Activated naive CD4-positive, alpha-beta T cell (primary cell): ENCODE measurements around the gene ZNF821.
"Not testable (repeated sequence)": the region's sequence is repeated elsewhere in the genome, so short reads cannot be mapped to it uniquely, and the experiment has no call there.

Source experiments
- DNase-seq, 4 experiments: peaks; one replicate each; lab custom pipeline; 2025; lab: John Stamatoyannopoulos, UW

The ZNF821 gene

DNA sequence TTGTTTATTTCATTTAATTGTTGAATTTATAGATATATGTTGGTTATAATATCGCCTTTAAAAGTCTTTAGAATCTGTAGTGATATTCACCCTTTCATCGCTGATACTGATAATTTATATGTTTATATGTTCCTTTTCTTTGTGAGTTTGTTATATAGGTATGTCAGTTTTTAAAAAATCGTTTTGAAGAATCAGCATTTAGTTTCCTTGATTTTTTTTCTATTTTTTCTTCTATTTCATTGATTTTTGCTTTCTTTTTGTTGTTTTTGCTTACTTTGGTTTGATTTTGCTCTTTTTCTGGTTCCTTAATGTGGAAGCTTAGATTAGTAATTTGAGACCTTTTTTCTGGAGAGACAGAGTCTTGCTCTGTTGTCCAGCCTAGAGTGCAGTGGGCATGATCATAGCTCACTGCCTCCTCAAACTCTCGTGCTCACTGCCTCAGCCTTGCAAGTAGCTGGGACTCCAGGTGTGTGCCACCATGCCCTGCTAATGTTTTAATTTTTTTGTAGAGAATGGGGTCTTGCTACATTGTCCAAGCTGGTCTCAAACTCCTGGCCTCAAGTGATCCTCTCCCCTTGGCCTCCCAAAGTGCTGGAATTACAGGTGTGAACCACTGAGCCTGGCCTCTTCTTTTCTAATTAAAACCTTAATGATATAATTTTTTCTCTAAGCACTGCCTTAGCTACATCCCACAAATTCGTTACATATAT lies 18.8 kb upstream of the ZNF821 start:
- no peak for DNase-seq

GRCh38 chr16:71899171-71899570 lies 15.2 kb upstream of the ZNF821 start:
- DNase-seq, result no peak

DNA sequence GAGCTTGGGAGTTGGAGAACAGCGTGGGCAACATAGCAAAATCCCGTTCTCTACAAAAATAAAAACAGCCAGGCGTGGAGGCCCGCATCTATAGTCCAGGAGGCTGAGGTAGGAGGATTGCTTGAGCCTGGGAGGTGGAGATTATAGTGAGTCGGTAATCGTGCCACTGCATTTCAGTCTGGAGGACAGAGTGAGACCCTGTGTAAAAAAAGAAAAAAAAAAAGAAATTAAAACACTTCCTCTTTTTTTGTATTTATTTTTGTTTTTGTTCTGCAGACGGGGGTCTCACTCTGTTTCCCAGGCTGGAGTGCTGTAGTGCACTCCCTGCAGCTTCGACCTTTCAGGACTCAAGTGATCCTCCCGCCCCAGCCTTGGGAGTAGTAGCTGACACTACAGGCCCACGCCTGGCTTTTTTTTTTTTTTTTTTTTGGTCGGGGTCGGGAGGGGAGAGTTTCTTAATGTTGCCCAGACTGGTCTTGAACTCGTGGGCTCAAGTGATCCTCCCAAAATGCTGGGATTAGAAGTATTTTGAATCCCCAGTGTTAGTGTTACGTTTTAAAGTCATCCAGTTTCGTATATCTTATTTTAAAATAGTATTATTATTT lies 12.9 kb upstream of the ZNF821 start:
- no peak for DNase-seq

DNA sequence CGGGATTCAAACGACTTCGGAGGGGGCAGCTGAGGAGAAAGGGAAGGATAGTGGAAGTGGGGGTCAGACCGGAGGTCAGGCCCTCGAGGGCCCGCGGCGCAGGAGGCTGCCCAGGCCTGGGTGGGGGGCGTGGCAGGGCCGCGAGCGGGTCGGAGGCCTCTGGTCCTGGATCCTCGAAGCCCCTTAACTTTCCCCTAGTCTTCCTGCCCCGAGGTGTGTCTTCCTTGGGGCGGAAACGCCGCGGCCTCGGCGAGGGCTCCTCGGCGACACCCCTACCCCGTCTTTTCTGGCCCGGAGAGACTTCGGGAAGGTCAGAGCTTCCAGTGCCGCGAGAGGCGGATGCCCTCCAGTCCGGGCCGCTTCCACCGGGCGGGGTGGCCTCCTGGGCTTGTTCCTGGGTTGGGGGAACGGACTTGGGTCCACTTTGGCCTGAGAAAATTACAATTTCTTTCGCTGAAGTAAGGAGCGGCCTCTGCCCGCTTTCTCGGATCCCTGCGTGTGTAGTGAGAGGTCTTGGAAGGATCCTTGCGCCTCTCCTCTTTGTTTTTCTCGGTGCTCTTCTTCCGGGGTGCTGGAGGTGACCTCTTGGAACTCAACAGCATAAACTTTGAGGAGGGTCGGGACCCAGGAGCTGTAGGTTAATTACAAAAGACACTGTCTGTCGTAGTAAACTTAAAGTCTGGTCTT lies 11.8 kb upstream of the ZNF821 start:
- DNase-seq, result peak in 2 of 4 experiments; percentile 14 to 40

- DNase-seq, result peak; percentile 92 to 97 (median 95)
Observed at GRCh38 chr16:71894921-71895678, 11.1 kb upstream of the ZNF821 start, which contains the start of gene IST1. Gene IST1, plus strand, starts transcription at chr16:71895531. Its CDS starts 20,110 bp downstream, at chr16:71915641.

GRCh38 chr16:71894229-71894920 lies 10.4 kb upstream of the ZNF821 start:
- peak in 1 of 4 experiments; percentile 7 for DNase-seq

DNA sequence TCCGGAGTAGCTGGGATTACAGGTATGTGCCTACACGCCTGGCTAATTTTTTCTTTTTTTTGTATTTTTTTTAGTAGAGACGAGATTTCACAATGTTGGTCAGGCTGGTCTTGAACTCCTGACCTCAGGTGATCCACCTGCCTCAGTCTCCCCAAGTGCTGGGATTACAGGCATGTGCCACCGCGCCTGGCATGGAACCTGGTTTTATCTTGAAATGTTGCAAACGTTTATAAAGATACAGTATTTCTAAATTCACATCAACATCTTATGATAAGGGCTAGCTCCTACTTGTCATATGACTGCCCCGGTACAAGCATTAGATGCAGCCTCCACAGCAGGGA lies 9.9 kb upstream of the ZNF821 start:
- DNase-seq, result no peak

DNA sequence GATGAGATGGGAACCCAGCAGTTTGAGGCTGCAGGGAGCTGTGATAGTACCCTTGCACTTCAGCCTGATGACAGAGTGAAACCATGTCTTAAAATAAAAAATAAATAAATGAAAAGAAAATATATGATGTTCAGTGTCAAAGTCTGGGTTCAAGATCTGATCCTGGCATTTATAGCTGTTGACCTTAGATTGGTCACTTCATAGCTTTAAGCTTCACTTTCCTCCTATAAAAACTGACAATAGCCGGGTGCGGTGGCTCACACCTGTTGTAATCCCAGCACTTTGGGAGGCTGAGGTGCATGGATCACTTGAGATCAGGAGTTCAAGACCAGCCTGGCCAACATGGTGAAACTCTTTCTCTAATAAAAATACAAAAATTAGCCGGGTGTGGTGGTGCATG lies 5.2 kb upstream of the ZNF821 start:
- DNase-seq, result no peak

- DNase-seq, result no peak
Observed at GRCh38 chr16:71885261-71885650, 1.3 kb upstream of the ZNF821 start.

DNA sequence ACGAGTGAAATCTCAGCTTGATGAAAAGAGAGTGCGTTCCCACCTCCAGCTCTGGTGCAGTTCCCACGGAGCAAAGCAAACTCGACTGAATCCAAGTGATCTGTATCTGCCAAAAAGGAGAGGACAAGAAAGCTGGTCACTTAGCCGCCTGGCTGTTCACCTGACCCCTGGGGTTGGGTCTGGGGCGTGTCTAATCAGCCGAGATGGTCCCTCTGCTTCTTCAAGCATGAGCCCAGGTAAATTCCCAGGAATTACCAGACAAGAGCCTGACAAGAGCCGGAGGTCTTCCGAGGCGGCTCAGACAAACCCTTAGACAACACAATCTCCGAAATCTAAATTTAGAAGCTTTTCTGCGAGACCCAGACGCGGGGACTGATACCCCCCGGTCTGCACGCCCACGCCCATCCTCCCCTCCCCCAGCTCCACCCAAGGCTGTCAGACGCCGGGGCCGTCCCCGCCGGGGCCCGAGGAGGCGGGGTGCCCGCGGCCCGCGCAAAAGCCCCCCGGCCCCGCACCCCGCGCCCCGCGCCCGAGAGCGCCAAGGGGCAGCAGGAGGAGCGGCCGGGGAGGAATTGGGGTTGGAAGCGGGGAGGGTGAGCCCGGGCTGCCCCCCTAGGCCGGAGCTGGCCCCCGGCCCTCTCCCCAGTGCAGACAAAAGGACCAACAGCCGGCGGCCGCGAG lies 674 bp downstream of the ZNF821 start:
- DNase-seq, result peak in 1 of 4 experiments; percentile 43

GRCh38 chr16:71882505-71883167 lies 1.3 kb downstream of the ZNF821 start:
- peak in 3 of 4 experiments; percentile 18 to 40 (median 38) for DNase-seq

DNA sequence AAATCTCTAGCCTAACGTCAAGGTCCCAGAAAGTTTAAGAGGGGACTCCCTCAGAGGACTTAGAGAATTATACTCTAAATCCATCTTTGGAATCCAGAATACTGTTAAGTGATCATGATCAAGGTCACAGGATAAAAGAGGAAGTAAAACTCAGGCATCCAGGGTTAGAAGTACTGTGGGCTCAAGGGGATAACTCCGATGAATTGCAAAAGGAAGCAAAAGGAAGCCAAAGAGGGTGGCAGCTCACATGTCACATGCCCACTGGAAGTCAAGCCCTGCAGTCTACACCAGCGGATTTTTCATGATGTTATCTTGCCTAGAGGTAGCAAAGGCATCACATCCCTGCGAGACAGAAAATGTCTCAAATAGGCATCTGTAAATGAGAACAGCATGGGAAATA lies 3.8 kb downstream of the ZNF821 start:
- no peak for DNase-seq

DNA sequence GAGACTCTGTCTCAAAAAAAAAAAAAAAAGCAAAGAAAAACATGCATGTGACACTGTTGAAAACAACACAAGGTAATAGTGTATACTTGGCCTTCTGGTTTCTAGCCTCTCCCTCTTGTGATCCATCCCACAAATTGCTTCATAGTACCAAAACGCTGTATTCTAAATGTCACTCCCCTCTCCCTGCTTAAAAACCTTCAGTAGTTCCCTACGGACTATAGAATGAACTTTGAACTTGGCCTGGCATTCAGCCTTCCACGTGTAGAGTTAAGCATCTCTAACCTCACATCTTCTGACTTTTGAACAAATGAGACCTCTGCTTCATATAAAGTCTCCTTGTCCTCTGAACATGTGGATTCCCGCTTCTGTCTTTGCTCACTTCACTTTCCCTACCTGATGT lies 5.1 kb downstream of the ZNF821 start:
- DNase-seq, result no peak

DNA sequence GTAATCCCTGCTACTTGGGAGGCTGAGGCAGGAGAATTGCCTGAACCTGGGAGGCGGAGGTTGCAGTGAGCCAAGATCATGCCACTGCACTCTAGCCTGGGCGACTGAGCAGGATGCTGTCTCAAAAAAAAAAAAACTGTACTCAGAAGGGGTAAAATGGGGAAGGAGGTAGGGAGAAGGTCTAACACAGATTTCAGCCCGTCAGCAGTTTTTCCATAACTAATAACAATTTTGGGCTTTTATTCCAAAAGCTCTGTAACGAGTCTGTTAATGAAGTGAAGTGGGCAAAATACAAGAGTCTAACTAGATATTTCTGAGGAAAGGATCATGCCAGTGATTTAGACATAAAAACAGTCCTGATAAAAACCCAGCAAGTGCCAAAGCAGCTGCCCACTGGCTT lies 10.8 kb downstream of the ZNF821 start:
- no peak for DNase-seq

DNA sequence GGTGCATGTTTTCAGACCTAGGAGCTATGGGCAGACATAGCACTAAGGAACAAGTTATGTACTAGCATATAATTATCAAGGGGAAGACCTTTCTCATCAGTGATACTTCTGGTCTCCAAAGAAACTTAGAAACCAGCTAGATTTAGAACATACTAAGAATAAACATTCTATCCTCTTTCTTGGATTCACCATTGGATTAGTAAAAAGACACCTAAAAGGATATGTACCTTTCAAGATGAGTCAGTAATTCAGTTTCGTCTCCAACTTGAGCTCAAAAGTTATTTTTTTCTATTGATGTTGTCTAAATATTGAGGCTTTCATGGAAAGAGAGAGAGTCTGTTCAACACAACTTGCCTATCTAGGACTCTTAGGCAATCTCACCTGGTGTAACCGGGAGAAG lies 13.2 kb downstream of the ZNF821 start:
- no peak for DNase-seq

GRCh38 chr16:71869089-71869488 lies 14.9 kb downstream of the ZNF821 start:
- DNase-seq, result no peak

DNA sequence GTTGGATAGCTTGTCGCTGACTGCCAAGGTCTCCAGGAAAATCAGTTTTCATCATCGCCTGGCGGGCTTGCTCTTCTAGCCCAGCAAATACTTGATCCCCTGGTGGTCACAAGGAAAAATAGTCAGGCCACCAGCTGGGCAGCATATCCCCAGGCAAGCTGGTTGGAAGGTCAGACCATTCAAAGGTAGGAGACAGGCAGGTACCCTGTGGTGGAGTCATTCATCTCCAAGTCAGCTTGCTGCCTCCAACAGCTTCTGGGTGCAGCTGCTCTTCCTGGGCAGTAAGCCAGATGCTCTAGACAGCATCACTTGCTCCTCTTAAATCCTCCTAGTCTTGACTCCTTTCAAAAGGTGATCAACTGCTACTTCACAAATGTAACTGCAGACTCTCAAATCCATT lies 16.0 kb downstream of the ZNF821 start:
- DNase-seq, result no peak

DNA sequence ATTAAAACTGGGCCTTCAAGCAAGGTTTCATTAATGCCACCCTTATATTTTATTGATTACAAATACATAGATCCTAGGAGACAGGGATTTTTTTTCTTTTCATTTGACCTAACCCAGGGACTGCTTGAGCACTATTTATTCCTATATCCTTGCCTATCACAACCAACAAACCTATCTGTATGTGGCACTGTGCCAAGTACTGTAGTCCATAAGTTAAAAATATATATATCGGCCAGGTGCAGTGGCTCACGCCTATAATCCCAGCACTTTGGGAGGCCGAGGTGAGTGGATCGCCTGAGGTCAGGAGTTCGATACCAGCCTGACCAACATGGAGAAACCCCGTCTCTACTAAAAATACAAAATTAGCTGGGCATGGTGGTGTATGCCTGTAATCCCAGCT lies 16.8 kb downstream of the ZNF821 start:
- not testable (repeated sequence) for DNase-seq

DNA sequence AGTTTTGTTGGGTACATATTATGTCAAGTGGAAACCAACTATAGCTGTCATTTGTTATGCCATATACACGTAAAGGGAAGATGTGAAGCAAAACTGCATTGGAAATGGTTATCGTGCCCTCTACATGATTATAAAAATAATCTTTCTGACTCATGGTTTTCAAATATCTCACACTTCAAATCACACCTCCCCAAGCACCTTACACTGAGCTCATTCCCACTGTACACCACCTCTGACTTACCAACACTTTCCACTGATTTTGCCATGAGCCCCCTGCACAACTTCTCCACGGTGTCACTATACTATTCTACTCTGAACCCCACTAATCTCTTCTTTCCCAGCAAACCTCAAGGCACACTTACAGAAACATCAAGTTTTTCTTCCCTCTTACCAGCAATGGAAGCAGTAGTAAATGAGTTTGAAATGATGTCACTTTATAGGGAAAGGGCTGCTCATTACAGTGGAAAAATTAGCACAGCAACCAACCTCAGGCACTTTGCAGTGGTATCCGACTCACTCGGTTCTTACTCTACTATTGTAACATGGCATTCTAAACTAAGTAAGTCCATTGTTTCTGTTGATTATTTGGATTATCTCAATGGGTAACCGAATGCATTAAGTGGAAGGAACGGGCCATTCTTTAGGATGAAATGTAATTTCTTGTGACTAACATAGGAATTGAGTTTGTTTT lies 18.7 kb downstream of the ZNF821 start:
- DNase-seq, result no peak

- DNase-seq, result no peak
Observed at GRCh38 chr16:71863995-71864394, 20.0 kb downstream of the ZNF821 start.
